AG10803 (cell line): ENCODE data around the gene CTSE.

ENCODE experiments used
- DNase-seq: peaks from one replicate; pipeline ENCODE4 v3.0.0; 2010; ENCODE audit warnings: low read depth
- H3K4me3 ChIP-seq: 2 replicates; pipeline ENCODE4 v1.5.1; 2011; ENCODE audit warnings: mild to moderate bottlenecking, low read length, control low read depth
- TF ChIP-seq, protein P1 (sequence below): conservative IDR thresholded peaks from 2 replicates; pipeline ENCODE4 v1.5.1; 2011; ENCODE audit warnings: mild to moderate bottlenecking, low read length, control low read depth, inconsistent platforms

The CTSE gene

DNA sequence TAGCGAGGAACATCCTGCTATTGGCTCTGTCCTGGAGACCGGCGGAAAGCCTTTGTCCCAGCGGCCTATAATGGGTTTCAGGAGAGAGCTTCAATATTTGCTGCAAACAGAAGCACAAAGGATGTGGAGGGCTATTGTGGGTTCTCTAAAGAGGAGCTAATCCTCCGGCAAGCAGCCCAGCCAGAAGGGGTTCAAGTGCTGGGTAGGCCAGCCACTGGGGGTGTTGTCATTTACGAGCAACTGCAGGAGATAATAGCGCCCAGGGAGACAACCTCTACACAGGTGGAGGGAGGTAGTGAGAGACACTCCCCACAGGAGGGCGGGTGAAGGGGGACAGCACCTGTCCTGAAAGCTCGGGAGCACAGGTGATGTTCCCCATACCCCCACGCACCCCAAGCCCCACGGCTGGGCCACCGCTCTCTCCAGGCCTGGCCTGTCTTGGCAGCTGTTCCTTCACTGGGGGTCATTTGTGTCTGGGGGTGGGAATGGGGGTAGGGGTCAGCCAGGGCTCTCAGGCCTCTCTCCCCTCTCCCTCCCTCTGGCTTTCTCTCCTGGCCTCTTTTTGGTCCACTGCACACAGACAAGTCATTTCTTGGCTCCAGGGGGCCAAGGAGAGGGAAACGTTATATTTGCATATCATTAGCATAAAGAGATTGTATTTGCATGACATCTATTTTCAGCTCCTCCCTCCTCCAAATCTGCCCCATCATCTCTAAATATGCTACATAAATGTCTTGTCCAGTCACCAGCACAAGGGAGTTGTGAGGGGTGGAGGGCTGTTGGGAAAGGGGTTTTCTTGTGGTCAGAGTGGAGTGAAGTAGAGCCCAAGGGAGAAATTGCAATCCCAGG lies 58.4 kb downstream of the CTSE start:
- TF ChIP-seq, protein P1, sequence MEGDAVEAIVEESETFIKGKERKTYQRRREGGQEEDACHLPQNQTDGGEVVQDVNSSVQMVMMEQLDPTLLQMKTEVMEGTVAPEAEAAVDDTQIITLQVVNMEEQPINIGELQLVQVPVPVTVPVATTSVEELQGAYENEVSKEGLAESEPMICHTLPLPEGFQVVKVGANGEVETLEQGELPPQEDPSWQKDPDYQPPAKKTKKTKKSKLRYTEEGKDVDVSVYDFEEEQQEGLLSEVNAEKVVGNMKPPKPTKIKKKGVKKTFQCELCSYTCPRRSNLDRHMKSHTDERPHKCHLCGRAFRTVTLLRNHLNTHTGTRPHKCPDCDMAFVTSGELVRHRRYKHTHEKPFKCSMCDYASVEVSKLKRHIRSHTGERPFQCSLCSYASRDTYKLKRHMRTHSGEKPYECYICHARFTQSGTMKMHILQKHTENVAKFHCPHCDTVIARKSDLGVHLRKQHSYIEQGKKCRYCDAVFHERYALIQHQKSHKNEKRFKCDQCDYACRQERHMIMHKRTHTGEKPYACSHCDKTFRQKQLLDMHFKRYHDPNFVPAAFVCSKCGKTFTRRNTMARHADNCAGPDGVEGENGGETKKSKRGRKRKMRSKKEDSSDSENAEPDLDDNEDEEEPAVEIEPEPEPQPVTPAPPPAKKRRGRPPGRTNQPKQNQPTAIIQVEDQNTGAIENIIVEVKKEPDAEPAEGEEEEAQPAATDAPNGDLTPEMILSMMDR, result no peak
- H3K4me3 ChIP-seq, result no peak overlapping the region
- DNase-seq, result no peak

DNA sequence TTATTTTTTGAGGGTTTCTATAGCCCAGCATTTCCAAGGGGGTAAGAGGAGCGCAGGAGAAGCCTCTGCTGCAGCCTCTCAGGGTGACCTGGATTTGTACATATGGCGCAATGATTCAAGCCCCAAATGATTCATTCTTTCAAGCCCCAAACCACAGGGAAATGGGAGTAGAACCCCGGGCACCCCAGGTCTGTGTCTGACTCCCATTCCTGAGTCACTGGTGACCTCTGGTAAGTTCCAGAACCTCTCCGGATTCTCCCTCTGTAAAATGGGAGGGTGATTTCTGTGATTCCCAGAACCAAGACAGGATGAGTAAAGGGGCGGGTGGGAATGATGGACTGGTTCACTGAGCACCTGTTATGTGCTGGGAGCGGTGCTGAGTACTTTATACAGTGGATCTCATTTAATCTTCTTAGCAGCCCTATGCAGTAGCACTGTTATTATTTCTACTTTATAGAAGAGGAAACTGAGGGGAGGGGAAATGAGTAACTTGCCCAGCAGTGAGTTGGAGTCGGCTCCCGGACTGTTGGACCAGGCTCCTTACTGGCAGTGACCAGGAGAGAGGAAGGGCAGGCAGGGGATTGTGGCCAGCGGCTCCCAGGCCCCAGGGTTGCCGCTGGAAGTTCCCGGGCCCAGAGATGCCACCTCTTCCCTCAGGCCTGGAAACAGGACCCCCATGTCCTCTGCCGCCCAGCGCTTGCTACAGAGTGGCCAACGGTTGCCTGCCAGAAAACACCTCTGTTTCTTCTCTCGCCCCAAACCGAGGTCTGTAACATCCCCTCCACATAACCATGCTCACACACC lies 60.1 kb downstream of the CTSE start:
- TF ChIP-seq, protein P1, result no peak
- no peak overlapping the region for H3K4me3 ChIP-seq
- peak; percentile 82 for DNase-seq

DNA sequence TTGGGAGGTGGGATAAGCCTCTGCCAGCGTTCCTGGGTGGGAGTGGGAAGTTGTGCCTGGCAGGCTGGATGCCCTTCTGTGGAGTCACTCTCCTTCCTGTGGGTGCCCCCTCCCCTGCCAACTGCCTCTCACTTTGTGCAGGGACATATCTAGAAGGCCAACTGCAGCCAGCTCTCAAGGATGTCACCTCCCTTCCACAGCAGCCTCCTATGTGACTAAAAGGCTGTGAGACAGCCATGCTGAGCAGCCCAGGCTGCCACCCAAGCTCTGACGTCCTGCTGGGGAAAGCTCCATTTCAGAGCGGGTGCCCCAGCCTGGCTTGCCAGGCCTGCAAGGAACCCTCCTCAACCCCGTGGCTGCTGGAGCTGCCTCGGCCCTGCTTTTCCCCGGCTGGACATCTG lies 60.9 kb downstream of the CTSE start:
- TF ChIP-seq, protein P1, result no peak
- H3K4me3 ChIP-seq, result no peak overlapping the region
- DNase-seq, result peak; percentile 29

DNA sequence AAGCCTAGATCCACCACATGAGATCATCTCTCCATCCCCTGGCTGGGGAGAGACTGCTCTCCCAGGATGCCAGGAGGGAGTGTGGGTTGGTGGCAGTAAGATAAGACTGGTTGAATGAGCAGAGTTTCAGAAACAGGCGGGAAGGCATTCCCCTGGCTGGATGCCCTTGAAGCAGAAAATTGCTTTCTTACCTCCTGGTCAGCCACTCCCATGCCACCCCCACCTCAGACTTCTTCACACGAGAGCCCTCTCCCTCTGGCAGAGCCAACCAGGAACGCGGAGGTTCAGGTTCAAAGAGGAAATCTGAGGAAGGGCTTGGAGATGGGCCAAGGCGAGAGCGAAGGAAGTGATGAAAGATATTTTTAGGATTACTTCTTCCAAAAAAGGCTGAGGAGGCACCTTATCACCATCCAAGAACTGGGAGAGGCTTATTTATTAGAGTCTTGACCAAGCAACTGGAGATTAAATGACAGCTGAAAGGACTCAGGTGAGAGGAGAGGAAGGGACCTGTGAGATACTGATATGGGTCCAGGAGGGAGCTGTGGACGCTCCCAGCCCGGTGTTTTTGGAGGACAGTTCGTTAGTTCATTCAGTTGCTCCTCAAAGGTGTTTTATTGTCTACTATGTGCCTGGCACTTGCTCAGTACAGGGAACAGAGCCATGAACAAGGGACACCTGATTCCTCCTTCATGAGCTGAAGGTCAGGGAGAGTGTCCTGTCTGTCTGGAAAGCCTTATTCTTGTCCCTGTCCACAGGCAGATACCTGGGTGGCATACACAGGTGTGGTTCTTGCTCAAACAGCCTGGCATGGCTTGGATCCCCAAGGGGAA lies 61.5 kb downstream of the CTSE start:
- DNase-seq, result no peak
- no peak overlapping the region for H3K4me3 ChIP-seq
- TF ChIP-seq, protein P1, result no peak

DNA sequence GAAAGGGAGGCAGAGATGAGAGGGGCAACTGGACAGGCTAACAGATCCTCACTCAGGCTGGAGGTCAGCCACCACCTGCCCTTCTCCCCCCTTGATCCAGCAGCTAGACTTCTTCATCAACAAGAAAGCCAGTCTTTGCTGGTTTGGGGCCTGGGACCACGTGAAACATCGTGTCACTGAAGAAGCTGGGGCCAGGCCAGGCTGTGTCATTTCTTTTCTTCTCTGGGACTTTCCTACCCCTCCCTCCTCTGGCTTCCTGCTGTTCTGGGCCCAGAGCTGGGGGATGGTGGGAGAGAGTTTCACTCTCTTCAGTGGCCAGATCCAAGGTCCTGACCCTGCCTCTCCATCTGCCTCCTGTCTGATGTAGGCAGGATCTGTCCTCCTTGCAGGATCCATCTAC lies 62.3 kb downstream of the CTSE start:
- TF ChIP-seq, protein P1, result no peak
- no peak overlapping the region for H3K4me3 ChIP-seq
- peak; percentile 17 for DNase-seq

DNA sequence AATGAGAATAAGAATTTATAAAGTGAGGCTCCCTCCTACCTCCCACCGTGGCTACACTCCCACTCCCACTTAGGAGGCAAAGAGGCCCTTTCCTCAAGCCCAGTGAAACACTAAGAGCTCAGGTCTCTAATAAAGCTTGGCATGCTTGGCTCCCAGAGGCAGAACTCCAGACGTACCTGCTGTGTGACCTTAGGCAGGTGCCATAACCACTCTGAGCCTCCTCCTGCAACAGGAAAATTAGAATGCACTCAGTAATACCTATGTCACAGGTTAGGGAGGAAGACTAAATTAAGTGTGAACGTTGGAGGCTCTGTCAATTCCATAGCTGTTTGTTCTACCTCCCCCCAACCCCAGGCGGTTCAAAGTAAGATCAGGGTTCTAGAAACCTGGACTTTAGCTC lies 63.9 kb downstream of the CTSE start:
- H3K4me3 ChIP-seq, result no peak overlapping the region
- DNase-seq, result no peak
- TF ChIP-seq, protein P1, result no peak
